Glomerular endothelial cell (primary cell): ENCODE measurements around the gene RBM18. TPM values are rescaled to one million over a fixed set of nuclear protein-coding genes. Genes with fewer than 3 reads are reported as not detected.

Source experiments
- DNase-seq: peaks from one replicate; pipeline ENCODE4 v3.0.0-alpha.2; 2011; ENCODE audit warnings: low read depth, low spot score; ENCODE audit errors: extremely low read depth
- total RNA-seq: library from RNA; depleted of rRNA; stranded (reverse); fragments of >200 nt; gene quantifications from 2 replicates; pipeline ENCODE4 v1.2.3, GENCODE V29; 2015

The RBM18 gene
- total RNA-seq, 1 donor from 2014 or later: 16.9 TPM

GRCh38 chr9:122207096-122207495 lies 57.5 kb downstream of the RBM18 start:
- no peak for DNase-seq

- no peak for DNase-seq
Observed at GRCh38 chr9:122206118-122207046, 58.3 kb downstream of the RBM18 start.

GRCh38 chr9:122205176-122205575 lies 59.5 kb downstream of the RBM18 start:
- no peak for DNase-seq

GRCh38 chr9:122204491-122204890 lies 60.1 kb downstream of the RBM18 start:
- no peak for DNase-seq

- no peak for DNase-seq
Observed at GRCh38 chr9:122204055-122204454, 60.6 kb downstream of the RBM18 start.

GRCh38 chr9:122202111-122202510 lies 62.5 kb downstream of the RBM18 start:
- no peak for DNase-seq

GRCh38 chr9:122201641-122202040 lies 63.0 kb downstream of the RBM18 start:
- DNase-seq: no peak

GRCh38 chr9:122200960-122201595 lies 63.6 kb downstream of the RBM18 start:
- no peak for DNase-seq

GRCh38 chr9:122197882-122198281 lies 66.8 kb downstream of the RBM18 start:
- no peak for DNase-seq

GRCh38 chr9:122197426-122197825 lies 67.2 kb downstream of the RBM18 start:
- no peak for DNase-seq

- DNase-seq: no peak
Observed at GRCh38 chr9:122195875-122196274, 68.8 kb downstream of the RBM18 start.

- no peak for DNase-seq
Observed at GRCh38 chr9:122193651-122194050, 71.0 kb downstream of the RBM18 start.

GRCh38 chr9:122192914-122193525 lies 71.6 kb downstream of the RBM18 start:
- DNase-seq: no peak

GRCh38 chr9:122192261-122192875 lies 72.3 kb downstream of the RBM18 start:
- DNase-seq: no peak

- no peak for DNase-seq
Observed at GRCh38 chr9:122191584-122191983, 73.1 kb downstream of the RBM18 start.

- no peak for DNase-seq
Observed at GRCh38 chr9:122190597-122191381, 73.9 kb downstream of the RBM18 start.

GRCh38 chr9:122188369-122188768 lies 76.3 kb downstream of the RBM18 start:
- no peak for DNase-seq
